CD8-positive, alpha-beta memory T cell (primary cell): Measurements from ENCODE around the gene DPYSL5. TPM values are rescaled to one million over a fixed set of nuclear protein-coding genes. Genes with fewer than 3 reads are reported as not detected.

ENCODE experiments used
- CTCF ChIA-PET: fragments of 350-600 bp; sonication (Branson Sonifier 250); formaldehyde crosslinking; loops from one replicate; lab custom pipeline; 2021; ENCODE audit warnings: antibody characterized with exemption; lab: Charles Lee
- POLR2A ChIA-PET: fragments of 350-600 bp; sonication (Branson Sonifier 250); formaldehyde crosslinking; loops from one replicate; lab custom pipeline; 2021; ENCODE audit warnings: antibody characterized with exemption; lab: Charles Lee
- DNase-seq, 5 donors: peaks; one replicate each; pipeline versions ENCODE4 v3.0.0 to v3.0.0-alpha.2; 2020 to 2022; ENCODE audit warnings: mixed read lengths in 1 of 5
- H3K27ac ChIP-seq: one replicate; pipeline ENCODE4 v1.7.0; 2013; ENCODE audit warnings: low read depth, mild to moderate bottlenecking, low read length, moderate library complexity
- H3K27me3 ChIP-seq: 2 replicates; pipeline ENCODE4 v1.7.0; 2013; ENCODE audit warnings: low read length, mild to moderate bottlenecking; ENCODE audit not compliant: insufficient read depth, poor library complexity, severe bottlenecking
- H3K36me3 ChIP-seq: 2 replicates; pipeline ENCODE4 v1.7.0; 2013; ENCODE audit warnings: mild to moderate bottlenecking, low read length, moderate library complexity; ENCODE audit not compliant: insufficient read depth
- H3K4me1 ChIP-seq: 2 replicates; pipeline ENCODE4 v1.7.0; 2013; ENCODE audit warnings: mild to moderate bottlenecking, low read length, moderate library complexity; ENCODE audit not compliant: insufficient read depth
- H3K4me3 ChIP-seq: 2 replicates; pipeline ENCODE4 v1.7.0; 2013; ENCODE audit warnings: mild to moderate bottlenecking, low read length
- H3K9me3 ChIP-seq: 2 replicates; pipeline ENCODE4 v1.7.0; 2013; ENCODE audit warnings: mild to moderate bottlenecking, low read length
- H3K27ac Mint-ChIP-seq, 8 donors: one replicate each; pipeline ENCODE4 v1.8.0; 2020 to 2021; ENCODE audit warnings: mixed read lengths in 8 of 8, mild to moderate bottlenecking in 6 of 8, inconsistent platforms in 3 of 8, moderate library complexity in 3 of 8
- H3K27me3 Mint-ChIP-seq, 2 donors: one replicate each; pipeline ENCODE4 v1.8.0; 2020 to 2021; ENCODE audit warnings: mixed read lengths in 2 of 2, mild to moderate bottlenecking in 1 of 2, moderate library complexity in 1 of 2
- H3K36me3 Mint-ChIP-seq, 3 donors: one replicate each; pipeline ENCODE4 v1.8.0; 2020 to 2021; ENCODE audit warnings: mixed read lengths in 3 of 3, inconsistent platforms in 1 of 3, mild to moderate bottlenecking in 1 of 3
- H3K4me1 Mint-ChIP-seq, 3 donors: one replicate each; pipeline ENCODE4 v1.8.0; 2020 to 2021; ENCODE audit warnings: mixed read lengths in 3 of 3, inconsistent platforms in 1 of 3, mild to moderate bottlenecking in 1 of 3
- H3K4me3 Mint-ChIP-seq, 7 donors: one replicate each; pipeline ENCODE4 v1.8.0; 2020 to 2021; ENCODE audit warnings: mixed read lengths in 7 of 7, mild to moderate bottlenecking in 6 of 7, moderate library complexity in 4 of 7, inconsistent platforms in 2 of 7
- H3K9me3 Mint-ChIP-seq, 5 donors: one replicate each; pipeline ENCODE4 v1.8.0; 2020 to 2022; ENCODE audit warnings: mixed read lengths in 5 of 5, mild to moderate bottlenecking in 3 of 5, moderate library complexity in 2 of 5, inconsistent platforms in 1 of 5
- polyA plus RNA-seq: library from polyadenylated mRNA; unstranded; fragments of 300-500 nt; fragmentation: Illumina TruSeq; gene quantifications from one replicate; pipeline ENCODE4 v1.2.3, GENCODE V29; 2021
- total RNA-seq, 2 experiments: library from RNA; stranded (reverse); gene quantifications; one replicate each; pipeline ENCODE4 v1.2.3, GENCODE V29; 2021

DPYSL5 gene
- total and polyA plus RNA-seq, 3 experiments from 2014 or later = not detected

- no peaks in the 10 kb centered on the region for H3K9me3 Mint-ChIP-seq
- POLR2A ChIA-PET = no interaction called here
Observed at GRCh38 chr2:26948800-26949199, 100.9 kb downstream of the DPYSL5 start.

GRCh38 chr2:26950246-26950645, 102.3 kb downstream of the DPYSL5 start:
- no peak for DNase-seq
- ChIA-PET POLR2A (no interaction called here), CTCF (interaction anchor here (1.5 kb wide), 1 partner anchor 104 kb away, joined by 5 read pairs; no protein-coding TSS in a partner anchor)
- H3K9me3 Mint-ChIP-seq = no peaks in the 10 kb centered on the region
- H3K36me3 ChIP-seq = no peaks in the 10 kb centered on the region
- H3K4me3 ChIP-seq = no peak overlapping the region
- peaks cover 13 to 53% of the 10 kb centered on the region in 2 donors for H3K27me3 Mint-ChIP-seq
- H3K4me3 Mint-ChIP-seq = no peak overlapping the region
- H3K27me3 ChIP-seq = peaks cover 10% of the 10 kb centered on the region
- no peak overlapping the region for H3K27ac Mint-ChIP-seq
- no peaks in the 10 kb centered on the region for H3K4me1 ChIP-seq
- no peaks in the 10 kb centered on the region for H3K4me1 Mint-ChIP-seq
- no peak overlapping the region for H3K27ac ChIP-seq
- no peaks in the 10 kb centered on the region for H3K9me3 ChIP-seq
- H3K36me3 Mint-ChIP-seq = no peaks in the 10 kb centered on the region

More at GRCh38 chr2:26948800-26949199, 100.9 kb downstream of the DPYSL5 start:
- H3K27ac Mint-ChIP-seq = no peak overlapping the region
- DNase-seq = no peak
- H3K4me3 Mint-ChIP-seq = no peak overlapping the region
- CTCF ChIA-PET = no interaction called here
- H3K4me1 Mint-ChIP-seq = no peaks in the 10 kb centered on the region
- H3K27me3 Mint-ChIP-seq = peaks cover 10 to 41% of the 10 kb centered on the region in 2 donors
- Histone ChIP-seq H3K9me3 (no peaks in the 10 kb centered on the region), H3K36me3 (no peaks in the 10 kb centered on the region), H3K27ac (no peak overlapping the region), H3K4me1 (no peaks in the 10 kb centered on the region), H3K27me3 (peaks cover 4% of the 10 kb centered on the region), H3K4me3 (no peak overlapping the region)
- H3K36me3 Mint-ChIP-seq = no peaks in the 10 kb centered on the region

- ChIA-PET CTCF (interaction anchor here (0.7 to 1.5 kb wide), 2 partner anchors 18 to 105 kb away, joined by 4 to 5 read pairs; no protein-coding TSS in a partner anchor), POLR2A (no interaction called here)
- H3K4me3 ChIP-seq = no peak overlapping the region
- H3K9me3 Mint-ChIP-seq = no peaks in the 10 kb centered on the region
- no peaks in the 10 kb centered on the region for H3K36me3 Mint-ChIP-seq
- no peak overlapping the region for H3K27ac ChIP-seq
- no peaks in the 10 kb centered on the region for H3K4me1 Mint-ChIP-seq
- no peak overlapping the region for H3K4me3 Mint-ChIP-seq
- H3K36me3 ChIP-seq = no peaks in the 10 kb centered on the region
- no peak overlapping the region for H3K27ac Mint-ChIP-seq
- H3K27me3 ChIP-seq = peaks cover 10% of the 10 kb centered on the region
- no peak for DNase-seq
- H3K9me3 ChIP-seq = no peaks in the 10 kb centered on the region
- no peaks in the 10 kb centered on the region for H3K4me1 ChIP-seq
- H3K27me3 Mint-ChIP-seq = peaks cover 11 to 56% of the 10 kb centered on the region in 2 donors
Observed at GRCh38 chr2:26951236-26951635, 103.3 kb downstream of the DPYSL5 start.

- CTCF ChIA-PET = interaction anchor here (1.9 kb wide), 1 partner anchor 10 kb away, joined by 9 read pairs; no protein-coding TSS in a partner anchor
- H3K4me3 Mint-ChIP-seq = no peak overlapping the region
Observed at GRCh38 chr2:26952374-26952773, 104.4 kb downstream of the DPYSL5 start.

GRCh38 chr2:26954135-26954534, 106.2 kb downstream of the DPYSL5 start:
- Histone ChIP-seq H3K36me3 (no peaks in the 10 kb centered on the region), H3K9me3 (no peaks in the 10 kb centered on the region), H3K27ac (no peak overlapping the region), H3K4me1 (no peaks in the 10 kb centered on the region), H3K4me3 (no peak overlapping the region), H3K27me3 (peaks cover 14% of the 10 kb centered on the region)
- no peaks in the 10 kb centered on the region for H3K4me1 Mint-ChIP-seq
- CTCF ChIA-PET = interaction anchor here (0.8 kb wide), 1 partner anchor 11 kb away, joined by 4 read pairs; no protein-coding TSS in a partner anchor
- no peaks in the 10 kb centered on the region for H3K36me3 Mint-ChIP-seq
- no peak for DNase-seq
- H3K4me3 Mint-ChIP-seq = no peak overlapping the region
- H3K27me3 Mint-ChIP-seq = peaks cover 20 to 61% of the 10 kb centered on the region in 2 donors
- POLR2A ChIA-PET = no interaction called here
- no peak overlapping the region for H3K27ac Mint-ChIP-seq
- no peaks in the 10 kb centered on the region for H3K9me3 Mint-ChIP-seq

More at GRCh38 chr2:26952374-26952773, 104.4 kb downstream of the DPYSL5 start:
- Histone ChIP-seq H3K4me1 (no peaks in the 10 kb centered on the region), H3K27me3 (peaks cover 14% of the 10 kb centered on the region), H3K27ac (no peak overlapping the region), H3K4me3 (no peak overlapping the region), H3K9me3 (no peaks in the 10 kb centered on the region), H3K36me3 (no peaks in the 10 kb centered on the region)
- peaks cover 15 to 59% of the 10 kb centered on the region in 2 donors for H3K27me3 Mint-ChIP-seq
- H3K36me3 Mint-ChIP-seq = no peaks in the 10 kb centered on the region
- H3K9me3 Mint-ChIP-seq = no peaks in the 10 kb centered on the region
- peak overlapping the region in 1 of 8 donors; percentile 58 for H3K27ac Mint-ChIP-seq
- no peak for DNase-seq
- no peaks in the 10 kb centered on the region for H3K4me1 Mint-ChIP-seq
- POLR2A ChIA-PET = no interaction called here

GRCh38 chr2:26957041-26957440, 109.1 kb downstream of the DPYSL5 start:
- H3K27me3 ChIP-seq = peaks cover 14% of the 10 kb centered on the region
- no peak for DNase-seq
- Mint-ChIP-seq H3K4me1 (peaks cover 0 to 3% (median 0%) of the 10 kb centered on the region in 3 donors), H3K4me3 (no peak overlapping the region), H3K9me3 (no peaks in the 10 kb centered on the region), H3K27me3 (peaks cover 25 to 58% of the 10 kb centered on the region in 2 donors), H3K36me3 (no peaks in the 10 kb centered on the region), H3K27ac (peak overlapping the region in 1 of 8 donors; percentile 33)
- ChIA-PET POLR2A (interaction anchor here (0.7 kb wide), 1 partner anchor 99 kb away, joined by 4 read pairs; no protein-coding TSS in a partner anchor), CTCF (interaction anchor here (0.7 to 1.6 kb wide), 3 partner anchors 60 to 346 kb away, joined by 3 to 4 read pairs (median 3); no protein-coding TSS in a partner anchor)
- no peaks in the 10 kb centered on the region for H3K36me3 ChIP-seq
- no peak overlapping the region for H3K27ac ChIP-seq
- no peaks in the 10 kb centered on the region for H3K9me3 ChIP-seq
- no peak overlapping the region for H3K4me3 ChIP-seq
- H3K4me1 ChIP-seq = no peaks in the 10 kb centered on the region

GRCh38 chr2:26957534-26957933, 109.6 kb downstream of the DPYSL5 start:
- no peaks in the 10 kb centered on the region for H3K9me3 Mint-ChIP-seq
- H3K27me3 Mint-ChIP-seq = peaks cover 27 to 56% of the 10 kb centered on the region in 2 donors
- peak overlapping the region in 1 of 8 donors; percentile 71 for H3K27ac Mint-ChIP-seq
- H3K36me3 Mint-ChIP-seq = no peaks in the 10 kb centered on the region
- DNase-seq = no peak
- no peak overlapping the region for H3K4me3 Mint-ChIP-seq
- H3K4me1 Mint-ChIP-seq = peaks cover 0 to 3% (median 0%) of the 10 kb centered on the region in 3 donors
- ChIA-PET CTCF (interaction anchor here (0.7 to 1.6 kb wide), 3 partner anchors 59 to 346 kb away, joined by 3 to 4 read pairs (median 3); no protein-coding TSS in a partner anchor), POLR2A (no interaction called here)
- H3K4me3 ChIP-seq = no peak overlapping the region
- H3K9me3 ChIP-seq = no peaks in the 10 kb centered on the region
- H3K27me3 ChIP-seq = peaks cover 14% of the 10 kb centered on the region
- H3K36me3 ChIP-seq = no peaks in the 10 kb centered on the region
- no peak overlapping the region for H3K27ac ChIP-seq
- no peaks in the 10 kb centered on the region for H3K4me1 ChIP-seq

GRCh38 chr2:26959331-26959730, 111.4 kb downstream of the DPYSL5 start:
- no peaks in the 10 kb centered on the region for H3K36me3 ChIP-seq
- H3K27me3 ChIP-seq = peaks cover 4% of the 10 kb centered on the region
- POLR2A ChIA-PET = no interaction called here
- H3K9me3 ChIP-seq = no peaks in the 10 kb centered on the region
- Mint-ChIP-seq H3K27ac (no peak overlapping the region), H3K9me3 (no peaks in the 10 kb centered on the region), H3K4me3 (no peak overlapping the region), H3K36me3 (no peaks in the 10 kb centered on the region), H3K4me1 (peaks cover 0 to 3% (median 0%) of the 10 kb centered on the region in 3 donors), H3K27me3 (peaks cover 30 to 55% of the 10 kb centered on the region in 2 donors)
- no peak overlapping the region for H3K27ac ChIP-seq
- DNase-seq = no peak
- H3K4me3 ChIP-seq = no peak overlapping the region
- CTCF ChIA-PET = interaction anchor here (0.7 to 7.0 kb wide), 9 partner anchors 10 to 361 kb away, joined by 3 to 84 read pairs (median 8); partner anchors contain the start of gene TRIM54
- H3K4me1 ChIP-seq = no peaks in the 10 kb centered on the region
